Retinal pigment epithelial cell (primary cell): ENCODE results near the gene SLC12A5.

ENCODE experiments used
- DNase-seq: peaks from one replicate; pipeline ENCODE4 v3.0.0-alpha.2; 2010; ENCODE audit warnings: low read depth
- H3K4me3 ChIP-seq: 2 replicates; pipeline ENCODE4 v1.5.1; 2011; ENCODE audit warnings: mild to moderate bottlenecking, low read length, control low read depth, moderate library complexity
- CTCF ChIP-seq: conservative IDR thresholded peaks from 2 replicates; pipeline ENCODE4 v1.5.1; 2011; ENCODE audit warnings: low read depth, low read length, control low read depth, inconsistent platforms

SLC12A5 gene

GRCh38 chr20:46065006-46065405 is 36.0 kb downstream of the SLC12A5 start:
- H3K4me3 ChIP-seq, result no peak overlapping the region
- DNase-seq, result no peak
- TF ChIP-seq CTCF, result no peak

GRCh38 chr20:46065691-46066090 is 36.7 kb downstream of the SLC12A5 start:
- DNase-seq, result no peak
- no peak for TF ChIP-seq CTCF
- no peak overlapping the region for H3K4me3 ChIP-seq

GRCh38 chr20:46070215-46070900 is 41.3 kb downstream of the SLC12A5 start:
- no peak for DNase-seq
- no peak for TF ChIP-seq CTCF

GRCh38 chr20:46071573-46071972 is 42.6 kb downstream of the SLC12A5 start:
- H3K4me3 ChIP-seq, result no peak overlapping the region
- no peak for TF ChIP-seq CTCF
- DNase-seq, result no peak

More at GRCh38 chr20:46070215-46070900, 41.3 kb downstream of the SLC12A5 start:
- no peak overlapping the region for H3K4me3 ChIP-seq

GRCh38 chr20:46073024-46073423 is 44.0 kb downstream of the SLC12A5 start:
- H3K4me3 ChIP-seq, result no peak overlapping the region
- DNase-seq, result no peak
- no peak for TF ChIP-seq CTCF

- no peak for TF ChIP-seq CTCF
- H3K4me3 ChIP-seq, result no peak overlapping the region
- DNase-seq, result no peak
Observed at GRCh38 chr20:46073443-46073842, 44.4 kb downstream of the SLC12A5 start.

- TF ChIP-seq CTCF, result no peak
- H3K4me3 ChIP-seq, result no peak overlapping the region
Observed at GRCh38 chr20:46074006-46074405, 45.0 kb downstream of the SLC12A5 start.

More at GRCh38 chr20:46074006-46074405, 45.0 kb downstream of the SLC12A5 start:
- no peak for DNase-seq
